ENCODE results near the gene ATG9B. TPM values are rescaled to one million over a fixed set of nuclear protein-coding genes. Genes with fewer than 3 reads are reported as not detected.
A peak's percentile ranks its signal among the peaks of the same experiment; 100 is the strongest.

Gene ATG9B
- total and polyA plus RNA-seq, 9 of the 15 experiments (the other 6 are each of a cell fraction or from before 2014, with no cell fraction given) = 0.29 to 8.0 (median 2.1) TPM

GRCh38 chr7:151056666-151057505 is 32.6 kb upstream of the ATG9B start (continued):
- TF ChIP-seq ZNF143 (CRISPR knock-in tag; IDR thresholded peaks at IDR 0.05) (peak; percentile 44; the same call in 1 of the 2 replicates), TCF7 (IDR thresholded peaks at IDR 0.05; ENCODE audit: borderline replicate concordance) (no peak), GATA2 (CRISPR knock-in tag; IDR thresholded peaks at IDR 0.05) (no peak), POLR3G (IDR thresholded peaks at IDR 0.05; ENCODE audit: extremely low read depth, insufficient read length, insufficient replicate concordance) (no peak), ZNF282 (CRISPR knock-in tag; IDR thresholded peaks at IDR 0.05) (no peak), ZBTB34 (CRISPR knock-in tag; IDR thresholded peaks at IDR 0.05) (no peak), ARNT (IDR thresholded peaks at IDR 0.05) (peak in 1 of 2 experiments; percentile 8; a peak in 1 of 4 replicates), BRF2 (IDR thresholded peaks at IDR 0.05; ENCODE audit: borderline replicate concordance, insufficient read depth, insufficient read length) (no peak), RBM14 (IDR thresholded peaks at IDR 0.05; ENCODE audit: borderline replicate concordance, insufficient read depth, low read depth, low read length) (no peak), NELFE (IDR thresholded peaks at IDR 0.05; ENCODE audit: insufficient read depth, insufficient read length) (no peak), CBFA2T2 (conservative IDR thresholded peaks at IDR 0.05) (no peak), DIDO1 (tag; IDR thresholded peaks at IDR 0.05; ENCODE audit: low read depth) (no peak), ZNF274 (IDR thresholded peaks at IDR 0.05; ENCODE audit: borderline replicate concordance, low read depth, low read length) (no peak), ZNF75A (CRISPR knock-in tag; IDR thresholded peaks at IDR 0.05) (no peak), NR1H2 (CRISPR knock-in tag; IDR thresholded peaks at IDR 0.05) (no peak), CSDE1 (IDR thresholded peaks at IDR 0.05) (no peak), ZNF217 (CRISPR knock-in tag; IDR thresholded peaks at IDR 0.05) (no peak), ZBTB33 (CRISPR knock-in tag; IDR thresholded peaks at IDR 0.05) (no peak), TAF1 (IDR thresholded peaks at IDR 0.05; ENCODE audit: control insufficient read depth, extremely low read depth, insufficient read depth, low read length, severe bottlenecking) (no peak), ARHGAP35 (IDR thresholded peaks at IDR 0.05; ENCODE audit: partially characterized antibody) (peak; percentile 40), GTF2E2 (tag; IDR thresholded peaks at IDR 0.05) (peak; percentile 75; the same call in 1 of the 2 replicates), SRSF7 (optimal IDR thresholded peaks at IDR 0.05; ENCODE audit: low read depth, low read length) (no peak), SOX6 (IDR thresholded peaks at IDR 0.05) (no peak)
